Activated naive CD4-positive, alpha-beta T cell treated with anti-CD3 and anti-CD28 coated beads, Interleukin-2, amount 50 U/mL, for 24 hours (primary cell): ENCODE measurements around the gene SHANK1.

Source experiments
- H3K27ac Mint-ChIP-seq: one replicate; pipeline ENCODE4 v1.8.0; 2021; ENCODE audit warnings: mild to moderate bottlenecking, mixed read lengths
- H3K27me3 Mint-ChIP-seq: one replicate; pipeline ENCODE4 v1.8.0; 2021; ENCODE audit warnings: mixed read lengths
- H3K36me3 Mint-ChIP-seq: one replicate; pipeline ENCODE4 v1.8.0; 2021; ENCODE audit warnings: mixed read lengths
- H3K4me1 Mint-ChIP-seq: one replicate; pipeline ENCODE4 v1.8.0; 2021; ENCODE audit warnings: mixed read lengths
- H3K4me3 Mint-ChIP-seq: one replicate; pipeline ENCODE4 v1.8.0; 2021; ENCODE audit warnings: mild to moderate bottlenecking, mixed read lengths
- H3K9me3 Mint-ChIP-seq: one replicate; pipeline ENCODE4 v1.8.0; 2021; ENCODE audit warnings: mixed read lengths

The SHANK1 gene

GRCh38 chr19:50690439-50690838 lies 29.2 kb downstream of the SHANK1 start:
- Mint-ChIP-seq H3K27ac (no peak overlapping the region), H3K4me1 (no peaks in the 10 kb centered on the region), H3K9me3 (no peaks in the 10 kb centered on the region), H3K27me3 (peaks cover 46% of the 10 kb centered on the region), H3K36me3 (no peaks in the 10 kb centered on the region), H3K4me3 (no peak overlapping the region)

GRCh38 chr19:50688766-50689165 lies 30.8 kb downstream of the SHANK1 start:
- Mint-ChIP-seq H3K4me3 (no peak overlapping the region), H3K36me3 (no peaks in the 10 kb centered on the region), H3K9me3 (no peaks in the 10 kb centered on the region), H3K27ac (no peak overlapping the region), H3K27me3 (peaks cover 51% of the 10 kb centered on the region), H3K4me1 (no peaks in the 10 kb centered on the region)

- no peak overlapping the region for H3K4me3 Mint-ChIP-seq
- H3K36me3 Mint-ChIP-seq, result no peaks in the 10 kb centered on the region
- no peak overlapping the region for H3K27ac Mint-ChIP-seq
- H3K9me3 Mint-ChIP-seq, result no peaks in the 10 kb centered on the region
- H3K27me3 Mint-ChIP-seq, result peaks cover 43% of the 10 kb centered on the region
- no peaks in the 10 kb centered on the region for H3K4me1 Mint-ChIP-seq
These were observed 33.1 kb downstream of the SHANK1 start for GRCh38 chr19:50686310-50687032.

GRCh38 chr19:50679177-50680125 lies 40.2 kb downstream of the SHANK1 start:
- Mint-ChIP-seq H3K27me3 (peaks cover 37% of the 10 kb centered on the region), H3K4me1 (peaks cover 9% of the 10 kb centered on the region), H3K9me3 (no peaks in the 10 kb centered on the region), H3K27ac (no peak overlapping the region), H3K4me3 (no peak overlapping the region), H3K36me3 (no peaks in the 10 kb centered on the region)

GRCh38 chr19:50678323-50678722 lies 41.3 kb downstream of the SHANK1 start:
- H3K9me3 Mint-ChIP-seq, result no peaks in the 10 kb centered on the region
- peaks cover 9% of the 10 kb centered on the region for H3K4me1 Mint-ChIP-seq
- H3K27ac Mint-ChIP-seq, result peak overlapping the region; percentile 23
- H3K36me3 Mint-ChIP-seq, result no peaks in the 10 kb centered on the region
- H3K4me3 Mint-ChIP-seq, result no peak overlapping the region
- peaks cover 37% of the 10 kb centered on the region for H3K27me3 Mint-ChIP-seq

GRCh38 chr19:50677636-50678035 lies 42.0 kb downstream of the SHANK1 start:
- Mint-ChIP-seq H3K4me1 (peaks cover 9% of the 10 kb centered on the region), H3K9me3 (no peaks in the 10 kb centered on the region), H3K27me3 (peaks cover 43% of the 10 kb centered on the region), H3K36me3 (no peaks in the 10 kb centered on the region), H3K27ac (no peak overlapping the region), H3K4me3 (no peak overlapping the region)

GRCh38 chr19:50676625-50677197 lies 42.9 kb downstream of the SHANK1 start:
- Mint-ChIP-seq H3K4me1 (peaks cover 9% of the 10 kb centered on the region), H3K9me3 (no peaks in the 10 kb centered on the region), H3K4me3 (no peak overlapping the region), H3K27ac (no peak overlapping the region), H3K27me3 (peaks cover 45% of the 10 kb centered on the region), H3K36me3 (no peaks in the 10 kb centered on the region)

GRCh38 chr19:50673118-50673517 lies 46.5 kb downstream of the SHANK1 start:
- H3K36me3 Mint-ChIP-seq, result no peaks in the 10 kb centered on the region
- H3K4me1 Mint-ChIP-seq, result no peaks in the 10 kb centered on the region
- peaks cover 48% of the 10 kb centered on the region for H3K27me3 Mint-ChIP-seq
- H3K4me3 Mint-ChIP-seq, result no peak overlapping the region
- no peaks in the 10 kb centered on the region for H3K9me3 Mint-ChIP-seq
- H3K27ac Mint-ChIP-seq, result no peak overlapping the region

GRCh38 chr19:50670102-50670380 lies 49.6 kb downstream of the SHANK1 start:
- peaks cover 38% of the 10 kb centered on the region for H3K27me3 Mint-ChIP-seq
- H3K36me3 Mint-ChIP-seq, result no peaks in the 10 kb centered on the region
- H3K4me1 Mint-ChIP-seq, result no peaks in the 10 kb centered on the region
- no peaks in the 10 kb centered on the region for H3K9me3 Mint-ChIP-seq
- no peak overlapping the region for H3K27ac Mint-ChIP-seq
- H3K4me3 Mint-ChIP-seq, result no peak overlapping the region

GRCh38 chr19:50669302-50670101 lies 50.1 kb downstream of the SHANK1 start:
- H3K27ac Mint-ChIP-seq, result no peak overlapping the region
- H3K36me3 Mint-ChIP-seq, result no peaks in the 10 kb centered on the region
- H3K4me1 Mint-ChIP-seq, result no peaks in the 10 kb centered on the region
- H3K4me3 Mint-ChIP-seq, result no peak overlapping the region
- H3K27me3 Mint-ChIP-seq, result peaks cover 41% of the 10 kb centered on the region
- H3K9me3 Mint-ChIP-seq, result no peaks in the 10 kb centered on the region

- peaks cover 39% of the 10 kb centered on the region for H3K27me3 Mint-ChIP-seq
- no peaks in the 10 kb centered on the region for H3K36me3 Mint-ChIP-seq
- no peak overlapping the region for H3K27ac Mint-ChIP-seq
- H3K9me3 Mint-ChIP-seq, result no peaks in the 10 kb centered on the region
- no peaks in the 10 kb centered on the region for H3K4me1 Mint-ChIP-seq
- H3K4me3 Mint-ChIP-seq, result no peak overlapping the region
These were observed 50.7 kb downstream of the SHANK1 start for GRCh38 chr19:50668879-50669278.

GRCh38 chr19:50668416-50668815 lies 51.2 kb downstream of the SHANK1 start:
- H3K27me3 Mint-ChIP-seq, result peaks cover 40% of the 10 kb centered on the region
- H3K36me3 Mint-ChIP-seq, result no peaks in the 10 kb centered on the region
- H3K27ac Mint-ChIP-seq, result no peak overlapping the region
- no peak overlapping the region for H3K4me3 Mint-ChIP-seq
- no peaks in the 10 kb centered on the region for H3K4me1 Mint-ChIP-seq
- H3K9me3 Mint-ChIP-seq, result no peaks in the 10 kb centered on the region

- Mint-ChIP-seq H3K27ac (no peak overlapping the region), H3K36me3 (no peaks in the 10 kb centered on the region), H3K9me3 (no peaks in the 10 kb centered on the region), H3K4me1 (no peaks in the 10 kb centered on the region), H3K27me3 (peaks cover 39% of the 10 kb centered on the region), H3K4me3 (no peak overlapping the region)
These were observed 51.8 kb downstream of the SHANK1 start for GRCh38 chr19:50667759-50668231.

- no peak overlapping the region for H3K4me3 Mint-ChIP-seq
- no peaks in the 10 kb centered on the region for H3K9me3 Mint-ChIP-seq
- H3K27me3 Mint-ChIP-seq, result peaks cover 42% of the 10 kb centered on the region
- no peak overlapping the region for H3K27ac Mint-ChIP-seq
- H3K36me3 Mint-ChIP-seq, result no peaks in the 10 kb centered on the region
- H3K4me1 Mint-ChIP-seq, result no peaks in the 10 kb centered on the region
These were observed 52.3 kb downstream of the SHANK1 start for GRCh38 chr19:50667177-50667758.
